Natural killer cell (primary cell): ENCODE results near the gene FOXE3. TPM values are rescaled to one million over a fixed set of nuclear protein-coding genes. Genes with fewer than 3 reads are reported as not detected.
A peak's percentile ranks its signal among the peaks of the same experiment; 100 is the strongest.

Source experiments
- ATAC-seq, 3 donors: fragments of 150-1000 bp in 2 of 3; fragments of 200-7000 bp in 1 of 3; cut with Tn5 transposase; 1 replicate in 1 of 3; 2 replicates in 2 of 3; pipeline ENCODE4 v1.10.0; 2021; ENCODE audit warnings: mild to moderate bottlenecking in 2 of 3, moderate library complexity in 2 of 3
- DNase-seq, 2 donors: peaks; one replicate each; pipeline versions ENCODE4 v3.0.0 to v3.0.0-alpha.2; 2013 to 2021; ENCODE audit warnings: mixed read lengths in 1 of 2
- H3K27ac ChIP-seq: one replicate; pipeline ENCODE4 v1.5.1; 2013; ENCODE audit warnings: mild to moderate bottlenecking, low read length
- H3K27me3 ChIP-seq: one replicate; pipeline ENCODE4 v1.6.1; 2013; ENCODE audit warnings: low read length; ENCODE audit not compliant: control insufficient read depth, insufficient read depth
- H3K36me3 ChIP-seq: one replicate; pipeline ENCODE4 v1.6.1; 2013; ENCODE audit warnings: low read length; ENCODE audit not compliant: control insufficient read depth, insufficient read depth
- H3K4me1 ChIP-seq: one replicate; pipeline ENCODE4 v1.6.1; 2013; ENCODE audit warnings: low read length; ENCODE audit not compliant: control insufficient read depth, insufficient read depth
- H3K4me3 ChIP-seq: one replicate; pipeline ENCODE4 v1.5.1; 2013; ENCODE audit warnings: low read length
- H3K9me3 ChIP-seq: one replicate; pipeline ENCODE4 v1.6.1; 2013; ENCODE audit warnings: low read length; ENCODE audit not compliant: control insufficient read depth, insufficient read depth
- H3K27ac Mint-ChIP-seq, 2 donors: one replicate each; pipeline ENCODE4 v1.8.0; 2022; ENCODE audit warnings: mild to moderate bottlenecking in 2 of 2, mixed read lengths in 2 of 2, moderate library complexity in 1 of 2
- H3K27me3 Mint-ChIP-seq, 2 donors: one replicate each; pipeline ENCODE4 v1.8.0; 2022; ENCODE audit warnings: low read depth in 2 of 2, mixed read lengths in 2 of 2
- H3K36me3 Mint-ChIP-seq: one replicate; pipeline ENCODE4 v1.8.0; 2022; ENCODE audit warnings: mixed read lengths
- H3K4me1 Mint-ChIP-seq, 2 donors: one replicate each; pipeline ENCODE4 v1.8.0; 2022; ENCODE audit warnings: mixed read lengths in 2 of 2
- H3K4me3 Mint-ChIP-seq: one replicate; pipeline ENCODE4 v1.8.0; 2022; ENCODE audit warnings: mild to moderate bottlenecking, moderate library complexity, mixed read lengths
- H3K9me3 Mint-ChIP-seq, 2 donors: one replicate each; pipeline ENCODE4 v1.8.0; 2022; ENCODE audit warnings: mixed read lengths in 2 of 2
- CTCF ChIP-seq: fragments of 200-600 bp; IDR thresholded peaks from one replicate; pipeline ENCODE4 v1.8.0; 2022; ENCODE audit warnings: antibody characterized with exemption
- WGBS: methylation state at CpG from one replicate; pipeline ENCODE4 v1.1.7; 2013; ENCODE audit warnings: missing lambda C conversion rate; ENCODE audit not compliant: insufficient coverage; 5-methylcytosine and 5-hydroxymethylcytosine counted together
- intact Hi-C: fragments of 100-400 bp; cut with micrococcal nuclease; formaldehyde crosslinking; loops from one replicate; pipeline ENCODE4 v1.14.2; 2022
- total RNA-seq, 4 donors: library from RNA; stranded (reverse); fragments of 120-200 nt in 1 of 4; gene quantifications; one replicate each; pipeline versions ENCODE4 v1.2.3 to v1.2.4, GENCODE V29; 2013 to 2022

FOXE3 gene
- total RNA-seq, 3 donors from 2014 or later (not counting 1 experiment from before 2014, with no cell fraction given) = not detected

DNA sequence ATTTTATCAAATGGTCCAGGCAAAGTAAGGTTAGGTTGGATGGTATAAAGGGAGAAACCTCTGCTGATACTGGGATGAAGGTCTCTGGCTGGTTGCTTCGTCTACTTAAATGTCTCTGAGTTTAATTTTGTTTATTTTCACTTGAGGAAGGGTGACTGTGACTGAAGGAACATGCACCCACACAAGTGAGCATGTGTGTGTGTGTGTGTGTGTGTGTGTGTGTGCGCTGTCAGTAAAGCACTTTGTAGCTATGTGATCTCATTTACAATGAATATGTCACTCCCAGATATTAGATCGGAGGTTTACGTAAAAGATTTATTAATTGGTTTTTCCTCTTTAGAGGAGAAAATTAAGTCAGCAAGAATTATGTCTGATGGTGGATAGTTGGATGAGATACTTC lies 26.1 kb downstream of the FOXE3 start:
- DNase-seq = peak in 1 of 2 donors; percentile 11
- H3K36me3 ChIP-seq = no peaks in the 10 kb centered on the region
- no peak overlapping the region for H3K4me3 ChIP-seq
- peaks cover 35% of the 10 kb centered on the region for H3K4me1 ChIP-seq
- H3K9me3 ChIP-seq = peaks cover 3% of the 10 kb centered on the region
- no peak for TF ChIP-seq CTCF
- peaks cover 70% of the 10 kb centered on the region for H3K27me3 ChIP-seq
- H3K27me3 Mint-ChIP-seq = peaks cover 0 to 25% of the 10 kb centered on the region in 2 donors
- no peak overlapping the region for H3K27ac Mint-ChIP-seq
- WGBS = 90% methylated on average over 2 of the region's 4 CpGs
- no peaks in the 10 kb centered on the region for H3K9me3 Mint-ChIP-seq
- H3K4me1 Mint-ChIP-seq = peaks cover 10 to 21% of the 10 kb centered on the region in 2 donors
- H3K27ac ChIP-seq = no peak overlapping the region
- no peaks in the 10 kb centered on the region for H3K36me3 Mint-ChIP-seq
- no peak overlapping the region for H3K4me3 Mint-ChIP-seq
- no peak for ATAC-seq
- intact Hi-C loops = no loop called here

DNA sequence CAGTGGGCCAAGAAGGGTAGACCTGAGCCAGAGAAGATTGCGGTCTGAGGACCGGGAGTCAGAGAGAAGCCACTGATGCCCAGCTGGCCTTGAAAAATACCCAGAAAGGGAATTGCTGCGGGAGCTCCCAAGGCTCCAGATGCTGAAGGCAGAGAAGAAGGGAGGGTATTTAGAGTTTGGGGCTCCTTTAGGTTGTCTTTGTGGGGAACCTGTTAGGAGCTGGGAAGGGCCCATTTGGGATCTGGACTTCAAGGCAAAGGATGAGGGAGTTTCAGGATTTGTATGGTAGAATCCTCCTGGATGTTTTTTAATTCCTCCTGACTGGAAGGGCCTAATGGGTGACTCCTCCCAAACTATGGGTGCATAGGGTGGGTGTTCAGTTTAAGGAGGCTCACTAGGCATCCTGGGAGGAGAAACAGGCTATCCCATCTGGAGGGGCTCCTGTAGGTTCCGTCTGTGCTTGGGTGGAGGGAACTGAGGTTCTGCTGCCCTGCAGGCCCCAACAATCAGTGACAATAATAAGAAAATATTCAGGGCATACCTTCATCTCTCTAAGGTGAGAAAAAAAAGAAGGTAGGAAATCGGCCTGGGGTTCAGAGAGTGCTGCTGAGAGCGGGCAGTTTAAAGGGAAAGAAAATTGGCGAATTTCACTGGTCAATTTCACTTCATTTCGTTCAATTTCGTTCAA lies 26.9 kb downstream of the FOXE3 start:
- Mint-ChIP-seq H3K4me3 (peak overlapping the region; percentile 41), H3K27ac (peak overlapping the region in 1 of 2 donors; percentile 34)
- peaks cover 72% of the 10 kb centered on the region for H3K27me3 ChIP-seq

DNA sequence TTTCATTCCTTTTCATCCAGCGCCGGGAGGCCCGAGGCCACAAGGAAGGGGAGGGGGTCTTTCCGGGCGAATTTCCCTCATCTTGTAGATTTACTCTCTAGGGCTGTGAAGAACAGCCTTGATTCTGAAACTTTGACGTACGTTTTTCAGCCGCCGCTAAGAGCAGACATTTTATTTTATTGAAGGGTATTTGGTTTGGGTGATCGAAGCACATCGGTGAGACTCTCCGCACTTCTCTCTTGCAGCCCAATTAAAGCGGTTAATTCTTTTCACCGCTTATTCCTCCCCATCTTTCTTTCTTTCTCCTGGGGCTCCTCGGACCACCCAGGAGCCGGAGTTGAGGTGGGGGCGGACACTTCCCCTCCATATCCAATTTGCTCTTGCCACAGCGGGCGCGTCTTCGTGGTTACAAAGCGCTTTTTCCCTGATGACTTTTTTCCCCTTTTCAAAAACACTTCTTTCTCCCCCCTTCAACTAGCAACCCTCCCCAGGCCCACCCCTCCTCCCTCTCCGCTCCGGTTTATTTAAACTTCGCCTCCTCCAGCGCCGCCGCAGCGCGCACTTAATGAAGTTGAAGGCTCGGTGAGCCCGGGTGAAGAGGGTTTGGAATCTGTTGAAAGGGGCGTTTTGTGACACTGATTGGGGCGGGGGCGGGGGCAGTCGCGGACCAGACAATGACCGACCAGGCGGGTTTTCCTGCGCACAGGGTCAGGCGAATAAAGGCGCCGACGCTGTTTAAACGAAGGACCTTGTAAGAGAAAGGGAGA lies 27.6 kb downstream of the FOXE3 start:
- Histone ChIP-seq H3K4me3 (no peak overlapping the region), H3K4me1 (peaks cover 31% of the 10 kb centered on the region), H3K36me3 (no peaks in the 10 kb centered on the region), H3K27ac (no peak overlapping the region), H3K9me3 (peaks cover 3% of the 10 kb centered on the region), H3K27me3 (peaks cover 79% of the 10 kb centered on the region)
- Mint-ChIP-seq H3K4me3 (peak overlapping the region; percentile 74), H3K4me1 (peaks cover 10 to 21% of the 10 kb centered on the region in 2 donors), H3K27ac (peak overlapping the region in 1 of 2 donors; percentile 34), H3K9me3 (no peaks in the 10 kb centered on the region), H3K27me3 (peaks cover 0 to 37% of the 10 kb centered on the region in 2 donors), H3K36me3 (no peaks in the 10 kb centered on the region)
- ATAC-seq (no peak), DNase-seq (peak in 1 of 2 donors; percentile 24)
- intact Hi-C loops = no loop called here
- 10% methylated on average over 42 of the region's 45 CpGs for WGBS
- TF ChIP-seq CTCF = no peak

More for the DNA sequence above, 26.9 kb downstream of the FOXE3 start:
- H3K27ac ChIP-seq = no peak overlapping the region
- peaks cover 35% of the 10 kb centered on the region for H3K4me1 ChIP-seq
- peaks cover 0 to 30% of the 10 kb centered on the region in 2 donors for H3K27me3 Mint-ChIP-seq
- WGBS = 34% methylated on average over 4 of the region's 9 CpGs
- no peak for ATAC-seq
- H3K9me3 Mint-ChIP-seq = no peaks in the 10 kb centered on the region
- no peak for TF ChIP-seq CTCF
- intact Hi-C loops = no loop called here
- H3K9me3 ChIP-seq = peaks cover 3% of the 10 kb centered on the region
- no peak overlapping the region for H3K4me3 ChIP-seq
- no peak for DNase-seq
- H3K36me3 ChIP-seq = no peaks in the 10 kb centered on the region
- no peaks in the 10 kb centered on the region for H3K36me3 Mint-ChIP-seq
- H3K4me1 Mint-ChIP-seq = peaks cover 10 to 21% of the 10 kb centered on the region in 2 donors
